ENCODE results near the gene ADAMTSL1.

DNA sequence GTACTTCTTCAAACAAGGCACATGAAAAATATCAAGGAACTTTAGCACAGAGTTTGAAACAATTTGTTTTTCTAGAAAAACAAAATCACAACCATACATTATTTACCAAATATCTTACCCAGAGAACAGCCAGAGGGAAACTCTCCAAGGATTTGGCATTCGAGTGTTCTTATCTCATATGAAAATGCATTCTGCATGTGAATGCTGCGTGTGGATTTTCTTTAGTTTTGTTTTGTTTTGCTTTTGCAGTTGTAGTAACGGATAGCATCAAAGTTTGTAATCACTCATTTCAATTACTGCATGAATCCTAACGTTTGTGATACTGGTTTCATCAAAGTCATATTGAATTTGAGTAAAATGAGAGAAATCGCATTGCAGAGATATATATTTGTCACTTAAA is 28.0 kb downstream of the ADAMTSL1 start:
- TF ChIP-seq, protein P1, sequence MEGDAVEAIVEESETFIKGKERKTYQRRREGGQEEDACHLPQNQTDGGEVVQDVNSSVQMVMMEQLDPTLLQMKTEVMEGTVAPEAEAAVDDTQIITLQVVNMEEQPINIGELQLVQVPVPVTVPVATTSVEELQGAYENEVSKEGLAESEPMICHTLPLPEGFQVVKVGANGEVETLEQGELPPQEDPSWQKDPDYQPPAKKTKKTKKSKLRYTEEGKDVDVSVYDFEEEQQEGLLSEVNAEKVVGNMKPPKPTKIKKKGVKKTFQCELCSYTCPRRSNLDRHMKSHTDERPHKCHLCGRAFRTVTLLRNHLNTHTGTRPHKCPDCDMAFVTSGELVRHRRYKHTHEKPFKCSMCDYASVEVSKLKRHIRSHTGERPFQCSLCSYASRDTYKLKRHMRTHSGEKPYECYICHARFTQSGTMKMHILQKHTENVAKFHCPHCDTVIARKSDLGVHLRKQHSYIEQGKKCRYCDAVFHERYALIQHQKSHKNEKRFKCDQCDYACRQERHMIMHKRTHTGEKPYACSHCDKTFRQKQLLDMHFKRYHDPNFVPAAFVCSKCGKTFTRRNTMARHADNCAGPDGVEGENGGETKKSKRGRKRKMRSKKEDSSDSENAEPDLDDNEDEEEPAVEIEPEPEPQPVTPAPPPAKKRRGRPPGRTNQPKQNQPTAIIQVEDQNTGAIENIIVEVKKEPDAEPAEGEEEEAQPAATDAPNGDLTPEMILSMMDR (IDR thresholded peaks at IDR 0.05; ENCODE audit: control extremely low read depth in 1 of 3, insufficient read depth in 1 of 3, low read depth in 1 of 3, low read length in 3 of 3) = no peak
- TF ChIP-seq EZH2 (IDR thresholded peaks at IDR 0.05; ENCODE audit: low read depth, low read length, severe bottlenecking) (no peak), SAP30 (IDR thresholded peaks at IDR 0.05; ENCODE audit: insufficient read depth, insufficient replicate concordance, low read length) (no peak), JUND (IDR thresholded peaks at IDR 0.05; ENCODE audit: low read length) (no peak), CEBPB (IDR thresholded peaks at IDR 0.05; ENCODE audit: low read depth, low read length) (no peak), TBP (IDR thresholded peaks at IDR 0.05; ENCODE audit: low read depth, low read length) (no peak), HDAC2 (IDR thresholded peaks at IDR 0.05; ENCODE audit: borderline replicate concordance in 1 of 2, low read depth in 2 of 2, low read length in 2 of 2) (no peak)

Measured in H1 (cell line).